T-helper 17 cell (primary cell): ENCODE data around the gene IPPK. TPM values are rescaled to one million over a fixed set of nuclear protein-coding genes. Genes with fewer than 3 reads are reported as not detected.

Experiments
- ATAC-seq: fragments of 150-1000 bp; cut with Tn5 transposase; 2 replicates; pipeline ENCODE4 v1.10.0; 2021; ENCODE audit warnings: mild to moderate bottlenecking, moderate library complexity
- DNase-seq, 3 donors: peaks; one replicate each; pipeline versions ENCODE4 v3.0.0 to v3.0.0-alpha.2; 2020 to 2021
- H3K9me3 ChIP-seq: one replicate; pipeline ENCODE4 v1.7.0; 2013; ENCODE audit warnings: low read length, mild to moderate bottlenecking; ENCODE audit not compliant: control insufficient read depth, poor library complexity, severe bottlenecking
- H3K27ac Mint-ChIP-seq: one replicate; pipeline ENCODE4 v1.8.0; 2022; ENCODE audit warnings: mild to moderate bottlenecking, moderate library complexity, mixed read lengths
- H3K27me3 Mint-ChIP-seq: one replicate; pipeline ENCODE4 v1.8.0; 2022; ENCODE audit warnings: mixed read lengths
- H3K36me3 Mint-ChIP-seq: one replicate; pipeline ENCODE4 v1.8.0; 2022; ENCODE audit warnings: low read depth, mixed read lengths
- H3K4me1 Mint-ChIP-seq: one replicate; pipeline ENCODE4 v1.8.0; 2022; ENCODE audit warnings: mild to moderate bottlenecking, mixed read lengths
- H3K4me3 Mint-ChIP-seq: one replicate; pipeline ENCODE4 v1.8.0; 2022; ENCODE audit warnings: mild to moderate bottlenecking, moderate library complexity, mixed read lengths
- total RNA-seq, 4 donors: library from RNA in 2 of 4; stranded (reverse) in 2 of 4; gene quantifications; one replicate each; pipeline ENCODE4 v1.2.3 and lab custom pipeline; 2022 to 2026

Gene IPPK
- total RNA-seq, 2 donors from 2014 or later = 6.3 to 7.1 TPM

GRCh38 chr9:92711146-92711545 lies 41.2 kb upstream of the IPPK start:
- H3K4me1 Mint-ChIP-seq = peaks cover 26% of the 10 kb centered on the region
- H3K36me3 Mint-ChIP-seq = no peaks in the 10 kb centered on the region
- H3K9me3 ChIP-seq = no peaks in the 10 kb centered on the region
- H3K4me3 Mint-ChIP-seq = peak overlapping the region; percentile 84
- H3K27me3 Mint-ChIP-seq = no peaks in the 10 kb centered on the region
- ATAC-seq (no peak), DNase-seq (no peak)
- peak overlapping the region; percentile 94 for H3K27ac Mint-ChIP-seq

- no peaks in the 10 kb centered on the region for H3K36me3 Mint-ChIP-seq
- no peak overlapping the region for H3K4me3 Mint-ChIP-seq
- no peak for ATAC-seq
- no peak for DNase-seq
- H3K4me1 Mint-ChIP-seq = peaks cover 28% of the 10 kb centered on the region
- H3K9me3 ChIP-seq = no peaks in the 10 kb centered on the region
- H3K27ac Mint-ChIP-seq = peak overlapping the region; percentile 94
- H3K27me3 Mint-ChIP-seq = no peaks in the 10 kb centered on the region
Observed at GRCh38 chr9:92710368-92710767, 40.4 kb upstream of the IPPK start.

GRCh38 chr9:92709954-92710353 lies 40.0 kb upstream of the IPPK start:
- no peak for DNase-seq
- Mint-ChIP-seq H3K4me3 (no peak overlapping the region), H3K4me1 (peaks cover 28% of the 10 kb centered on the region), H3K36me3 (no peaks in the 10 kb centered on the region), H3K27me3 (no peaks in the 10 kb centered on the region), H3K27ac (no peak overlapping the region)
- no peaks in the 10 kb centered on the region for H3K9me3 ChIP-seq
- no peak for ATAC-seq

- no peak for DNase-seq
- ATAC-seq = no peak
- H3K9me3 ChIP-seq = no peaks in the 10 kb centered on the region
- no peak overlapping the region for H3K27ac Mint-ChIP-seq
- H3K4me3 Mint-ChIP-seq = no peak overlapping the region
- no peaks in the 10 kb centered on the region for H3K36me3 Mint-ChIP-seq
- no peaks in the 10 kb centered on the region for H3K27me3 Mint-ChIP-seq
- peaks cover 28% of the 10 kb centered on the region for H3K4me1 Mint-ChIP-seq
Observed at GRCh38 chr9:92709240-92709639, 39.3 kb upstream of the IPPK start.

GRCh38 chr9:92707530-92707929 lies 37.6 kb upstream of the IPPK start:
- peaks cover 18% of the 10 kb centered on the region for H3K4me1 Mint-ChIP-seq
- peak overlapping the region; percentile 77 for H3K27ac Mint-ChIP-seq
- H3K9me3 ChIP-seq = no peaks in the 10 kb centered on the region
- H3K4me3 Mint-ChIP-seq = no peak overlapping the region
- ATAC-seq (no peak), DNase-seq (no peak)
- H3K36me3 Mint-ChIP-seq = peaks cover 2% of the 10 kb centered on the region
- H3K27me3 Mint-ChIP-seq = no peaks in the 10 kb centered on the region

- H3K27me3 Mint-ChIP-seq = no peaks in the 10 kb centered on the region
- ATAC-seq = peak; percentile 77
- H3K4me1 Mint-ChIP-seq = peaks cover 8% of the 10 kb centered on the region
Observed at GRCh38 chr9:92706218-92706940, 36.4 kb upstream of the IPPK start.

GRCh38 chr9:92704528-92704927 lies 34.6 kb upstream of the IPPK start:
- H3K9me3 ChIP-seq = no peaks in the 10 kb centered on the region
- no peak overlapping the region for H3K4me3 Mint-ChIP-seq
- no peak overlapping the region for H3K27ac Mint-ChIP-seq
- H3K36me3 Mint-ChIP-seq = peaks cover 2% of the 10 kb centered on the region
- DNase-seq = no peak
- ATAC-seq = no peak
- H3K4me1 Mint-ChIP-seq = peaks cover 3% of the 10 kb centered on the region
- no peaks in the 10 kb centered on the region for H3K27me3 Mint-ChIP-seq

More at GRCh38 chr9:92706218-92706940, 36.4 kb upstream of the IPPK start:
- Mint-ChIP-seq H3K27ac (peak overlapping the region; percentile 77), H3K4me3 (no peak overlapping the region), H3K36me3 (peaks cover 2% of the 10 kb centered on the region)
- no peaks in the 10 kb centered on the region for H3K9me3 ChIP-seq
- no peak for DNase-seq

- Mint-ChIP-seq H3K36me3 (no peaks in the 10 kb centered on the region), H3K4me1 (no peaks in the 10 kb centered on the region), H3K27me3 (no peaks in the 10 kb centered on the region), H3K27ac (no peak overlapping the region), H3K4me3 (no peak overlapping the region)
- H3K9me3 ChIP-seq = peaks cover 4% of the 10 kb centered on the region
- ATAC-seq (no peak), DNase-seq (no peak)
Observed at GRCh38 chr9:92696619-92697018, 26.7 kb upstream of the IPPK start.

- no peaks in the 10 kb centered on the region for H3K9me3 ChIP-seq
- Mint-ChIP-seq H3K27me3 (no peaks in the 10 kb centered on the region), H3K4me1 (no peaks in the 10 kb centered on the region), H3K36me3 (no peaks in the 10 kb centered on the region), H3K4me3 (no peak overlapping the region), H3K27ac (no peak overlapping the region)
- no peak for DNase-seq
- no peak for ATAC-seq
Observed at GRCh38 chr9:92686954-92687353, 17.0 kb upstream of the IPPK start.

- H3K27me3 Mint-ChIP-seq = no peaks in the 10 kb centered on the region
- ATAC-seq (no peak), DNase-seq (no peak)
- no peaks in the 10 kb centered on the region for H3K4me1 Mint-ChIP-seq
- no peaks in the 10 kb centered on the region for H3K36me3 Mint-ChIP-seq
- no peak overlapping the region for H3K4me3 Mint-ChIP-seq
- H3K27ac Mint-ChIP-seq = no peak overlapping the region
- H3K9me3 ChIP-seq = no peaks in the 10 kb centered on the region
Observed at GRCh38 chr9:92685022-92685421, 15.1 kb upstream of the IPPK start.

- peaks cover 3% of the 10 kb centered on the region for H3K4me1 Mint-ChIP-seq
- H3K27ac Mint-ChIP-seq = peak overlapping the region; percentile 54
- DNase-seq (no peak), ATAC-seq (no peak)
- no peaks in the 10 kb centered on the region for H3K9me3 ChIP-seq
- no peaks in the 10 kb centered on the region for H3K36me3 Mint-ChIP-seq
- no peak overlapping the region for H3K4me3 Mint-ChIP-seq
- H3K27me3 Mint-ChIP-seq = no peaks in the 10 kb centered on the region
Observed at GRCh38 chr9:92682269-92682668, 12.3 kb upstream of the IPPK start.

- no peaks in the 10 kb centered on the region for H3K9me3 ChIP-seq
- no peak for ATAC-seq
- Mint-ChIP-seq H3K27me3 (no peaks in the 10 kb centered on the region), H3K4me3 (no peak overlapping the region), H3K36me3 (no peaks in the 10 kb centered on the region), H3K27ac (no peak overlapping the region), H3K4me1 (peaks cover 3% of the 10 kb centered on the region)
- no peak for DNase-seq
Observed at GRCh38 chr9:92680166-92681119, 10.5 kb upstream of the IPPK start.

- Mint-ChIP-seq H3K27me3 (no peaks in the 10 kb centered on the region), H3K4me3 (no peak overlapping the region), H3K27ac (no peak overlapping the region), H3K36me3 (no peaks in the 10 kb centered on the region), H3K4me1 (peaks cover 3% of the 10 kb centered on the region)
- ATAC-seq (no peak), DNase-seq (no peak)
- no peaks in the 10 kb centered on the region for H3K9me3 ChIP-seq
Observed at GRCh38 chr9:92679413-92680165, 9.7 kb upstream of the IPPK start.
